Mucosa of descending colon (tissue), 3 donors: ENCODE results near the gene MFSD6. TPM values are rescaled to one million over a fixed set of nuclear protein-coding genes. Genes with fewer than 3 reads are reported as not detected.

Experiments
- ATAC-seq: fragments of 200-7000 bp; cut with Tn5 transposase; one replicate; pipeline ENCODE4 v1.9.1; 2020; ENCODE audit warnings: mild to moderate bottlenecking, moderate library complexity
- DNase-seq, 3 donors: peaks; one replicate each; pipeline ENCODE4 v3.0.0-alpha.2; 2020
- H3K36me3 ChIP-seq: fragments of 200-600 bp; one replicate; pipeline ENCODE4 v1.8.0; 2021; ENCODE audit warnings: low read depth, mild to moderate bottlenecking
- H3K4me1 ChIP-seq: fragments of 200-600 bp; one replicate; pipeline ENCODE4 v1.8.0; 2021; ENCODE audit warnings: low read depth, mild to moderate bottlenecking
- H3K4me3 ChIP-seq: fragments of 200-600 bp; one replicate; pipeline ENCODE4 v1.8.0; 2021; ENCODE audit warnings: mild to moderate bottlenecking
- H3K9me3 ChIP-seq: fragments of 200-600 bp; one replicate; pipeline ENCODE4 v1.8.0; 2021; ENCODE audit warnings: mild to moderate bottlenecking
- CTCF ChIP-seq: fragments of 200-600 bp; IDR thresholded peaks from one replicate; pipeline ENCODE4 v1.8.0; 2022; ENCODE audit warnings: antibody characterized with exemption, mild to moderate bottlenecking
- intact Hi-C, 2 donors: fragments of 100-400 bp; cut with DNase I in 1 of 2; cut with micrococcal nuclease in 1 of 2; formaldehyde crosslinking; loops; one replicate each; pipeline versions ENCODE4 v1.11.0 to v1.11.1; 2022; cut with DNase I, micrococcal nuclease
- total RNA-seq, 3 donors: library from RNA; stranded (reverse); fragmentation: NEBNext Ultra II Directional in 2 of 3; extraction: Animal tissue kit (Norgen Biotek cat#: 25700) in 2 of 3; gene quantifications; one replicate each; pipeline versions ENCODE4 v1.2.1 to v1.2.4, GENCODE V29; 2021 to 2023
- donor health status: DM: no; HTN: no; CAD: no; lungs with moderate emphysema.
- donor health status: DM: no; HTN: no; CAD: no.
- donor health status: DM: no; HTN: yes; CAD: no.

MFSD6 gene
- total RNA-seq, 3 donors from 2014 or later, result 58.4 to 73.2 (median 64.1) TPM

GRCh38 chr2:190382851-190383250, 25.3 kb upstream of the MFSD6 start:
- ATAC-seq, result peak; percentile 89
- Histone ChIP-seq H3K4me3 (no peak overlapping the region), H3K9me3 (no peaks in the 10 kb centered on the region), H3K36me3 (no peaks in the 10 kb centered on the region), H3K4me1 (peaks cover 3% of the 10 kb centered on the region)
- TF ChIP-seq CTCF, result no peak
- intact Hi-C loops, result loop anchor here in 1 of 2 donors (5.0 kb wide), 1 partner anchor 129 kb away; no protein-coding TSS in a partner anchor
- DNase-seq, result peak in 1 of 3 donors; percentile 76

GRCh38 chr2:190387422-190387821, 20.7 kb upstream of the MFSD6 start:
- Histone ChIP-seq H3K36me3 (no peaks in the 10 kb centered on the region), H3K4me3 (no peak overlapping the region), H3K9me3 (no peaks in the 10 kb centered on the region), H3K4me1 (peaks cover 3% of the 10 kb centered on the region)
- no peak for ATAC-seq
- DNase-seq, result no peak
- intact Hi-C loops, result no loop called here
- no peak for TF ChIP-seq CTCF

GRCh38 chr2:190396271-190396670, 11.9 kb upstream of the MFSD6 start:
- DNase-seq (no peak), ATAC-seq (no peak)
- intact Hi-C loops, result no loop called here
- TF ChIP-seq CTCF, result no peak
- Histone ChIP-seq H3K36me3 (no peaks in the 10 kb centered on the region), H3K9me3 (no peaks in the 10 kb centered on the region), H3K4me3 (no peak overlapping the region), H3K4me1 (no peaks in the 10 kb centered on the region)

- intact Hi-C loops, result no loop called here
- DNase-seq, result no peak
- no peak overlapping the region for H3K4me3 ChIP-seq
- no peak for ATAC-seq
- H3K36me3 ChIP-seq, result no peaks in the 10 kb centered on the region
- TF ChIP-seq CTCF, result no peak
- peaks cover 9% of the 10 kb centered on the region for H3K4me1 ChIP-seq
- no peaks in the 10 kb centered on the region for H3K9me3 ChIP-seq
These were observed 5.1 kb upstream of the MFSD6 start for GRCh38 chr2:190402986-190403603.

- DNase-seq, result peak in 1 of 3 donors; percentile 38
- H3K36me3 ChIP-seq, result no peaks in the 10 kb centered on the region
- H3K4me3 ChIP-seq, result no peak overlapping the region
- no peaks in the 10 kb centered on the region for H3K9me3 ChIP-seq
- intact Hi-C loops, result no loop called here
- TF ChIP-seq CTCF, result no peak
- H3K4me1 ChIP-seq, result peaks cover 15% of the 10 kb centered on the region
- ATAC-seq, result peak; percentile 59
These were observed 3.7 kb upstream of the MFSD6 start for GRCh38 chr2:190404487-190404886.

- no peaks in the 10 kb centered on the region for H3K9me3 ChIP-seq
- ATAC-seq (no peak), DNase-seq (no peak)
- H3K4me3 ChIP-seq, result no peak overlapping the region
- no peak for TF ChIP-seq CTCF
- peaks cover 21% of the 10 kb centered on the region for H3K4me1 ChIP-seq
- no peaks in the 10 kb centered on the region for H3K36me3 ChIP-seq
- intact Hi-C loops, result no loop called here
These were observed 3.1 kb upstream of the MFSD6 start for GRCh38 chr2:190405070-190405469.
